ENCODE data around the gene EXOC6B.

DNA sequence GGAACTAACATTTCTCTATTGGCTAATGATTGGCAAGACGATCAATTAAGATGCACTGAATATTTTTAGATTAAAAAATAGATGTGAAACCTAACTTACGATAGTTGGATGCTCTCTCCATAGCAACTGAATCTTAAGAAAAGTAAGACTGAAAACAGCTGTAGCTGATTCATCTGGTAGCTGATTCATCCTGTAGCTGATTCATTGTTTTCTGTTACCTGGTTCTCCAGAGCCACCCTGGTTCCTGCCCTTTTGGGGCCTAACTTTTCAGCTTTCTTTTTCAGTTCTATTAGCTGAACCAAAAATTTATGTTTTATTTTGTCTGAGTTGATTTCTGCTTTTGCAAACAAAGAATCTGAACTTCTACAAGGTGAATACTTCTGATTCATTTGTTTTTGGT, 38.7 kb upstream of the EXOC6B start:
- TF ChIP-seq, protein P1, sequence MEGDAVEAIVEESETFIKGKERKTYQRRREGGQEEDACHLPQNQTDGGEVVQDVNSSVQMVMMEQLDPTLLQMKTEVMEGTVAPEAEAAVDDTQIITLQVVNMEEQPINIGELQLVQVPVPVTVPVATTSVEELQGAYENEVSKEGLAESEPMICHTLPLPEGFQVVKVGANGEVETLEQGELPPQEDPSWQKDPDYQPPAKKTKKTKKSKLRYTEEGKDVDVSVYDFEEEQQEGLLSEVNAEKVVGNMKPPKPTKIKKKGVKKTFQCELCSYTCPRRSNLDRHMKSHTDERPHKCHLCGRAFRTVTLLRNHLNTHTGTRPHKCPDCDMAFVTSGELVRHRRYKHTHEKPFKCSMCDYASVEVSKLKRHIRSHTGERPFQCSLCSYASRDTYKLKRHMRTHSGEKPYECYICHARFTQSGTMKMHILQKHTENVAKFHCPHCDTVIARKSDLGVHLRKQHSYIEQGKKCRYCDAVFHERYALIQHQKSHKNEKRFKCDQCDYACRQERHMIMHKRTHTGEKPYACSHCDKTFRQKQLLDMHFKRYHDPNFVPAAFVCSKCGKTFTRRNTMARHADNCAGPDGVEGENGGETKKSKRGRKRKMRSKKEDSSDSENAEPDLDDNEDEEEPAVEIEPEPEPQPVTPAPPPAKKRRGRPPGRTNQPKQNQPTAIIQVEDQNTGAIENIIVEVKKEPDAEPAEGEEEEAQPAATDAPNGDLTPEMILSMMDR (IDR thresholded peaks at IDR 0.05), result no peak
- TF ChIP-seq ZNF302 (CRISPR knock-in tag; IDR thresholded peaks at IDR 0.05), result no peak
- TF ChIP-seq RAD21 (conservative IDR thresholded peaks at IDR 0.05 in 1 of 2, IDR thresholded peaks at IDR 0.05 in 1 of 2), result no peak
- TF ChIP-seq CHD4 (IDR thresholded peaks at IDR 0.05; ENCODE audit: borderline replicate concordance), result no peak
- TF ChIP-seq POLR2AphosphoS2 (conservative IDR thresholded peaks at IDR 0.05; ENCODE audit: low read length), result no peak
- TF ChIP-seq EP300 (IDR thresholded peaks at IDR 0.05), result no peak
- no peak for TF ChIP-seq RARB (CRISPR knock-in tag; IDR thresholded peaks at IDR 0.05)
